Esophagus squamous epithelium (tissue), 4 donors: ENCODE measurements around the gene IP6K3.

ENCODE experiments used
- CTCF ChIP-seq, 6 experiments: fragments of 450-650 bp in 4 of 6; fragments of 200-600 bp in 2 of 6; sonication (generic) in 2 of 6; IDR thresholded peaks; one replicate each; pipeline ENCODE4 v1.5.1; 2016 to 2019; ENCODE audit warnings: antibody characterized with exemption in 6 of 6, mild to moderate bottlenecking in 4 of 6, moderate library complexity in 4 of 6
- POLR2A ChIP-seq, 4 donors: fragments of 450-650 bp; IDR thresholded peaks; one replicate each; pipeline ENCODE4 v1.6.1; 2017; ENCODE audit warnings: antibody characterized with exemption in 4 of 4, mild to moderate bottlenecking in 4 of 4, moderate library complexity in 3 of 4

DNA sequence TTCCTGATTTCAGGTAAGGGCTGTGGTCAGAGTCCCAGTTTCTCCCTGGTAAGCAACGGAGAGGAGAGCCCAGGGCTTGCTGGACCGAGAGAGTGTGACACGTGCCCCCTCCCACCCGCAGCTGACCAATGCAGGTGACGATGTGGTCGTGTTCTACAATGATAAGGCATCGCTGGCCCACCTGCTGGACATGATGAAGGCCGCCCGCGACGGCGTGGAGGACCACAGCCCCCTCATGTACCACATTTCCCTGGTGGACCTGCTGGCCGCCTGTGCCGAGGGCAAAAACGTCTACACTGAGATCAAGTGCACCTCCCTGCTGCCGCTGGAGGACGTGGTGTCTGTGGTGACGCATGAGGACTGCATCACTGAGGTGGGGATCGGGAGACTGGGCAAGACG lies 66.9 kb downstream of the IP6K3 start:
- TF ChIP-seq CTCF (IDR thresholded peaks at IDR 0.05), result no peak
- TF ChIP-seq POLR2A (IDR thresholded peaks at IDR 0.05), result no peak
